SU-DHL-6 (cell line): ENCODE results near the gene SNX4.

Experiments used
- CTCF ChIP-seq: fragments of 200-600 bp; sonication (generic); IDR thresholded peaks from one replicate; pipeline ENCODE4 v1.5.1; 2017; ENCODE audit warnings: antibody characterized with exemption, mild to moderate bottlenecking, low read length, moderate library complexity; ENCODE audit not compliant: insufficient read depth, poor library complexity, severe bottlenecking
- EZH2phosphoT487 ChIP-seq: fragments of 200-600 bp; sonication (generic), shearing (Covaris generic); conservative IDR thresholded peaks from 2 replicates; pipeline ENCODE4 v1.6.1; 2018; ENCODE audit warnings: mild to moderate bottlenecking, antibody characterized with exemption, low read length, moderate library complexity, mixed read lengths

- no peak for TF ChIP-seq CTCF
- TF ChIP-seq EZH2phosphoT487: no peak
Measured at GRCh38 chr3:125461896-125462295, 58.1 kb downstream of the SNX4 start.
